Measurements from ENCODE around the gene LPP.

Gene LPP

GRCh38 chr3:188362405-188362831 lies 208.5 kb downstream of the LPP start:
- no peak for DNase-seq (ENCODE audit: low read depth)

- no peak for DNase-seq (ENCODE audit: low read depth)
These were observed 211.2 kb downstream of the LPP start for GRCh38 chr3:188365184-188365583.

- DNase-seq (ENCODE audit: low read depth), result no peak
These were observed 212.2 kb downstream of the LPP start for GRCh38 chr3:188365988-188366698.

- no peak for DNase-seq (ENCODE audit: low read depth)
These were observed 213.7 kb downstream of the LPP start for GRCh38 chr3:188367678-188368077.

GRCh38 chr3:188369526-188369925 lies 215.6 kb downstream of the LPP start:
- no peak for DNase-seq (ENCODE audit: low read depth)

GRCh38 chr3:188370081-188370830 lies 216.3 kb downstream of the LPP start:
- no peak for DNase-seq (ENCODE audit: low read depth)

- no peak for DNase-seq (ENCODE audit: low read depth)
These were observed 224.8 kb downstream of the LPP start for GRCh38 chr3:188378786-188379185.

GRCh38 chr3:188380252-188380651 lies 226.3 kb downstream of the LPP start:
- no peak for DNase-seq (ENCODE audit: low read depth)

- no peak for DNase-seq (ENCODE audit: low read depth)
These were observed 226.8 kb downstream of the LPP start for GRCh38 chr3:188380722-188381121.

- DNase-seq (ENCODE audit: low read depth), result no peak
These were observed 229.8 kb downstream of the LPP start for GRCh38 chr3:188383748-188384147.

- DNase-seq (ENCODE audit: low read depth), result no peak
These were observed 231.3 kb downstream of the LPP start for GRCh38 chr3:188385295-188385694.

- DNase-seq (ENCODE audit: low read depth), result no peak
These were observed 235.9 kb downstream of the LPP start for GRCh38 chr3:188389711-188390342.

- no peak for DNase-seq (ENCODE audit: low read depth)
These were observed 236.4 kb downstream of the LPP start for GRCh38 chr3:188390343-188390718.

- DNase-seq (ENCODE audit: low read depth), result no peak
These were observed 237.0 kb downstream of the LPP start for GRCh38 chr3:188390775-188391443.

GRCh38 chr3:188391592-188391991 lies 237.6 kb downstream of the LPP start:
- DNase-seq (ENCODE audit: low read depth), result no peak

- DNase-seq (ENCODE audit: low read depth), result no peak
These were observed 238.1 kb downstream of the LPP start for GRCh38 chr3:188392076-188392475.

GRCh38 chr3:188394623-188395022 lies 240.7 kb downstream of the LPP start:
- DNase-seq (ENCODE audit: low read depth), result no peak

GRCh38 chr3:188396251-188396650 lies 242.3 kb downstream of the LPP start:
- DNase-seq (ENCODE audit: low read depth), result no peak

- DNase-seq (ENCODE audit: low read depth), result no peak
These were observed 242.9 kb downstream of the LPP start for GRCh38 chr3:188396900-188397299.

GRCh38 chr3:188397766-188398705 lies 244.1 kb downstream of the LPP start:
- no peak for DNase-seq (ENCODE audit: low read depth)

GRCh38 chr3:188400494-188401243 lies 246.7 kb downstream of the LPP start:
- no peak for DNase-seq (ENCODE audit: low read depth)
